ENCODE data around the gene TLR9.

TLR9 gene

GRCh38 chr3:52253314-52254304 lies 28.2 kb upstream of the TLR9 start:
- DNase-seq (ENCODE audit: low read depth): peak; percentile 86
- TF ChIP-seq, protein P1, sequence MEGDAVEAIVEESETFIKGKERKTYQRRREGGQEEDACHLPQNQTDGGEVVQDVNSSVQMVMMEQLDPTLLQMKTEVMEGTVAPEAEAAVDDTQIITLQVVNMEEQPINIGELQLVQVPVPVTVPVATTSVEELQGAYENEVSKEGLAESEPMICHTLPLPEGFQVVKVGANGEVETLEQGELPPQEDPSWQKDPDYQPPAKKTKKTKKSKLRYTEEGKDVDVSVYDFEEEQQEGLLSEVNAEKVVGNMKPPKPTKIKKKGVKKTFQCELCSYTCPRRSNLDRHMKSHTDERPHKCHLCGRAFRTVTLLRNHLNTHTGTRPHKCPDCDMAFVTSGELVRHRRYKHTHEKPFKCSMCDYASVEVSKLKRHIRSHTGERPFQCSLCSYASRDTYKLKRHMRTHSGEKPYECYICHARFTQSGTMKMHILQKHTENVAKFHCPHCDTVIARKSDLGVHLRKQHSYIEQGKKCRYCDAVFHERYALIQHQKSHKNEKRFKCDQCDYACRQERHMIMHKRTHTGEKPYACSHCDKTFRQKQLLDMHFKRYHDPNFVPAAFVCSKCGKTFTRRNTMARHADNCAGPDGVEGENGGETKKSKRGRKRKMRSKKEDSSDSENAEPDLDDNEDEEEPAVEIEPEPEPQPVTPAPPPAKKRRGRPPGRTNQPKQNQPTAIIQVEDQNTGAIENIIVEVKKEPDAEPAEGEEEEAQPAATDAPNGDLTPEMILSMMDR (IDR thresholded peaks at IDR 0.05; ENCODE audit: low read depth, low read length, missing control alignments): no peak
- peak overlapping the region; percentile 8; the same call in 1 of the 2 replicates for H3K4me3 ChIP-seq (ENCODE audit: low read depth, low read length)

DNA sequence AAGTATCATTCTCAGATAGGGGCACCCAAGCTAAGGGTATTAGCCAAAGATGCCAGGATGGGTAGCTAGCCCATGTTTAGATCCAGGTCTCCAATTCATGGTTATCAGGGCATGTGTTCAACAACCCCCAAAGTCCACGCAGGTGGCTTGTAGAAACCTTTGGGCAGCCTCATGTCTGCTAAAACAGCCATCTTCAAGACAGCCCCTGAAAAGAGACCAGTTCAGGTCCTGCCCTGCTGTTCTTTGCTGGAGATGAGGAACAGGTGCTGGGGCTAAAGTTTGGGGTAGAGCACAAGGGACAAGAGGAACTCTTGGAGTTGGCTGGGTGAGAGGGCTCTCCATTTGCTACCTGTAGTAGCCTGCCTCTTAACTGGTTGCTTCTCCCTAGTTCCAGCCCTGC lies 24.7 kb upstream of the TLR9 start:
- H3K4me3 ChIP-seq (ENCODE audit: low read depth, low read length): no peak overlapping the region
- DNase-seq (ENCODE audit: low read depth): no peak
- TF ChIP-seq, protein P1 (IDR thresholded peaks at IDR 0.05; ENCODE audit: low read depth, low read length, missing control alignments): no peak

DNA sequence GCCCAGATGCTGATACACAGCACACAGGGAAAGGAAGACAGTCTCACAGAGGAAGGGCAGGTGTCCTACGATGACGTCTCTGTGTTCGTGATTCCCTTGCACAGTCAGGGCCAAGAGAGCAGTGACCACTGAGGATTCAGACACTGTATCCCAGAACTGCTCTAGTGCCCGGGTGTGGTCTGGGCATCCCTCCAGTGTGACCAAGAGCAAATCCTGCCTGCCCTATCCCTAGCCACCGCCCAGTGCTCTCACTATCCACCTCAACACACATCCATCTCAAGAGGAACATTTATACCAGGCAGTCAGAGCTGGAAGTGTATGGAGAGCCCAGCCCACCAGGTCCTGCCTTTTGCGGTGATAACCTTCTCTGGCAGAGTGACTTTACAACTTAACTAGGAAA lies 24.2 kb upstream of the TLR9 start:
- no peak for DNase-seq (ENCODE audit: low read depth)
- TF ChIP-seq, protein P1 (IDR thresholded peaks at IDR 0.05; ENCODE audit: low read depth, low read length, missing control alignments): no peak
- H3K4me3 ChIP-seq (ENCODE audit: low read depth, low read length): no peak overlapping the region

- TF ChIP-seq, protein P1 (IDR thresholded peaks at IDR 0.05; ENCODE audit: low read depth, low read length, missing control alignments): no peak
- no peak for DNase-seq (ENCODE audit: low read depth)
- no peak overlapping the region for H3K4me3 ChIP-seq (ENCODE audit: low read depth, low read length)
Observed at GRCh38 chr3:52248816-52249547, 23.5 kb upstream of the TLR9 start.

GRCh38 chr3:52248165-52248541 lies 22.7 kb upstream of the TLR9 start:
- H3K4me3 ChIP-seq (ENCODE audit: low read depth, low read length): no peak overlapping the region
- TF ChIP-seq, protein P1 (IDR thresholded peaks at IDR 0.05; ENCODE audit: low read depth, low read length, missing control alignments): no peak
- no peak for DNase-seq (ENCODE audit: low read depth)

DNA sequence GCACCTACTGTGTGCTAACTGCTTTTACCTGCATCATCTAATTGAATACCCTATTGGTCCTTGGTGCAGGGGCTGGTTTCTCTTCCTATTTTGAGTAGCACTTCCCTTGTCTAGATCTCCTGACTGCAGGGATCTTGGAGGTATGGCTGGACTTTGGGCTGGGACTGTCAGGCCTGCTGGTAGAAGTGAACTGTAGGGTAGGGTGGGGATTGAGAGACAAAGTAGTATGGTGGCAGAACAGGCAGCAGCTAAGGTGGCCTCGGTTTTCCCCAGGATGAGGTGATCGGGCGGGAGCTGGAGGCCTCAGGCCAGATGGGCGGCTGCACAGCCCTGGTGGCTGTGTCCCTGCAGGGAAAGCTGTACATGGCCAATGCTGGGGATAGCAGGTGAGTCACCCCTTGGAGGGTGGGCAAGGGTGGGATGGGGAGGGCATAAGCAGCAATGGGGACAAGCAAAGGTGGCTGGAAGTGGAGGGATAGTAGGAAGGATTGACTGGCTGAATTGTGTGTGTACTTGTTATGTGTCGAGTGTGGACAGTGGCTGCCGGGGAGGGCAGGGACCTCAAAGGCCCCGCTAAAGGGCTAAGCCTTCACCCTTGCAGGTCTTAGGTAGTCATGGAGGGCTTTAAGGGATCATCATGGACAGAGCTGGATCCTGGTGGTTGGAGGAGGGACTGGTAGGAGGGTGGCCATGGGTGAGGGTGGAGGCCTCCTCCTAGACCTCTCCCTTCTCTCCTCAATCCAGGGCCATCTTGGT lies 22.1 kb upstream of the TLR9 start:
- peak overlapping the region; percentile 65 for H3K4me3 ChIP-seq (ENCODE audit: low read depth, low read length)
- DNase-seq (ENCODE audit: low read depth): no peak
- TF ChIP-seq, protein P1 (IDR thresholded peaks at IDR 0.05; ENCODE audit: low read depth, low read length, missing control alignments): no peak

All from GM12864 (cell line).